Astrocyte (in vitro differentiated cells and primary cell): ENCODE data around the gene POLN. TPM values are rescaled to one million over a fixed set of nuclear protein-coding genes. Genes with fewer than 3 reads are reported as not detected.

Experiments used
- DNase-seq: peaks from one replicate; pipeline ENCODE4 v3.0.0-alpha.2; 2010; ENCODE audit warnings: low read depth
- FAIRE-seq: peaks from 2 replicates; lab custom pipeline; 2011; peaks lifted over from hg19 to GRCh38; lab: Jason Lieb, UNC
- H2AFZ ChIP-seq: 2 replicates; pipeline ENCODE4 v1.6.0; 2012; ENCODE audit warnings: low read depth, low read length, inconsistent platforms
- H3K27ac ChIP-seq: 2 replicates; pipeline ENCODE4 v1.5.1; 2011; ENCODE audit warnings: low read depth, low read length, inconsistent platforms
- H3K27me3 ChIP-seq: 2 replicates; pipeline ENCODE4 v1.6.0; 2011; ENCODE audit warnings: low read length, inconsistent platforms; ENCODE audit not compliant: insufficient read depth
- H3K36me3 ChIP-seq: 2 replicates; pipeline ENCODE4 v1.5.1; 2011; ENCODE audit warnings: low read length, inconsistent platforms; ENCODE audit not compliant: insufficient read depth
- H3K4me1 ChIP-seq: 2 replicates; pipeline ENCODE4 v1.5.1; 2011; ENCODE audit warnings: low read length, inconsistent platforms; ENCODE audit not compliant: insufficient read depth
- H3K4me2 ChIP-seq: 2 replicates; pipeline ENCODE4 v1.6.0; 2012; ENCODE audit warnings: low read length, inconsistent platforms
- H3K4me3 ChIP-seq: 2 replicates; pipeline ENCODE4 v1.5.1; 2011; ENCODE audit warnings: low read depth, mild to moderate bottlenecking, low read length, inconsistent platforms; ENCODE audit not compliant: insufficient read depth
- H3K79me2 ChIP-seq: 2 replicates; pipeline ENCODE4 v1.6.0; 2012; ENCODE audit warnings: mild to moderate bottlenecking, low read length, inconsistent platforms; ENCODE audit not compliant: insufficient read depth
- H3K9ac ChIP-seq: 2 replicates; pipeline ENCODE4 v1.6.0; 2012; ENCODE audit warnings: mild to moderate bottlenecking, low read length, inconsistent platforms
- H3K9me3 ChIP-seq: 2 replicates; pipeline ENCODE4 v1.5.1; 2012; ENCODE audit warnings: low read depth, mild to moderate bottlenecking, low read length, inconsistent platforms; ENCODE audit not compliant: insufficient read depth
- H4K20me1 ChIP-seq: 2 replicates; pipeline ENCODE4 v1.6.0; 2012; ENCODE audit warnings: low read length, inconsistent platforms; ENCODE audit not compliant: insufficient read depth
- H3K27ac Mint-ChIP-seq: one replicate; pipeline ENCODE4 v1.8.0; 2021; ENCODE audit warnings: mild to moderate bottlenecking, mixed read lengths; ENCODE audit not compliant: unreplicated experiment
- H3K27me3 Mint-ChIP-seq: one replicate; pipeline ENCODE4 v1.8.0; 2021; ENCODE audit warnings: low read depth, mixed read lengths; ENCODE audit not compliant: unreplicated experiment
- H3K36me3 Mint-ChIP-seq: one replicate; pipeline ENCODE4 v1.8.0; 2021; ENCODE audit warnings: low read depth, mixed read lengths; ENCODE audit not compliant: unreplicated experiment
- H3K4me1 Mint-ChIP-seq: one replicate; pipeline ENCODE4 v1.8.0; 2021; ENCODE audit warnings: low read depth, mixed read lengths; ENCODE audit not compliant: unreplicated experiment
- H3K4me3 Mint-ChIP-seq: one replicate; pipeline ENCODE4 v1.8.0; 2021; ENCODE audit warnings: mild to moderate bottlenecking, moderate library complexity, mixed read lengths; ENCODE audit not compliant: unreplicated experiment
- H3K9me3 Mint-ChIP-seq: one replicate; pipeline ENCODE4 v1.8.0; 2021; ENCODE audit warnings: mild to moderate bottlenecking, mixed read lengths; ENCODE audit not compliant: unreplicated experiment
- EZH2 ChIP-seq: IDR thresholded peaks from 2 replicates; pipeline ENCODE4 v1.6.1; 2012; ENCODE audit warnings: mild to moderate bottlenecking, low read length, inconsistent platforms; ENCODE audit not compliant: insufficient read depth
- total RNA-seq: library from RNA; stranded (reverse); gene quantifications from 2 replicates; pipeline ENCODE4 v1.2.1, GENCODE V29; 2021
- TF ChIP-seq, protein P1 (sequence below): IDR thresholded peaks from 2 replicates; pipeline ENCODE4 v1.5.1; 2011; ENCODE audit warnings: low read depth, mild to moderate bottlenecking, inconsistent platforms, low read length, moderate library complexity; ENCODE audit not compliant: insufficient read depth

Gene POLN
- total RNA-seq, 1 donor from 2014 or later: 3.1 TPM

DNA sequence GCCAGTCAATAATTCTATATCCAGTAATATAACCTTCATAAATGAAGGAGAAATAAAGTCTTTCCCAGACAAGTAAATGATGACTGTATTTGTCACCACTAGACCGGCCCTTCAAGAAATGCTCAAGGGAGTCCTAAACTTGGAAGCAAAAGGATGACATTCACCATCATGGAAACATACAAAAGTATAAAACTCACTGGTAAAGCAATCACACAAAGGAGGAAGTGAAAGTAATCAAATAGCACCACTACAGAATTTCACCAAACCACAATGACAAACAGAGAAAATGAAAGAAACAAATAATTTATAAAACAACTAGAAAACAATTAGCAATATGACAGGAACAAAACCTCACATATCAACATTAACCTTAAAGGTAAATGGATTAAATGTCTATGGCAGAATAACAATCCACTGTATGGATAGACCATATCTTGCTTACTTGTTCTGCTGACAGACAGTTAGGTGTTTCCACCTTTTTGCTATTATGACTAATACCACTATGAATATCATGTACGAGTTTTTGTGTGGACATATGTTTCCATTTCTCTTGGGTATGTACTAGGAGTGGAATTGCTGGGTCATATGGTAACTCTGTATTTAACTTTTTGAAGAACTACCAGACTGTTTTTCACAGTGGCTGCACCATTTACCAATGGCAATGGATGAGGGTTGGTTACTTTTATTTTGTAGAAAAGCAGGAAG, 137.9 kb downstream of the POLN start:
- TF ChIP-seq EZH2: no peak
- TF ChIP-seq, protein P1, sequence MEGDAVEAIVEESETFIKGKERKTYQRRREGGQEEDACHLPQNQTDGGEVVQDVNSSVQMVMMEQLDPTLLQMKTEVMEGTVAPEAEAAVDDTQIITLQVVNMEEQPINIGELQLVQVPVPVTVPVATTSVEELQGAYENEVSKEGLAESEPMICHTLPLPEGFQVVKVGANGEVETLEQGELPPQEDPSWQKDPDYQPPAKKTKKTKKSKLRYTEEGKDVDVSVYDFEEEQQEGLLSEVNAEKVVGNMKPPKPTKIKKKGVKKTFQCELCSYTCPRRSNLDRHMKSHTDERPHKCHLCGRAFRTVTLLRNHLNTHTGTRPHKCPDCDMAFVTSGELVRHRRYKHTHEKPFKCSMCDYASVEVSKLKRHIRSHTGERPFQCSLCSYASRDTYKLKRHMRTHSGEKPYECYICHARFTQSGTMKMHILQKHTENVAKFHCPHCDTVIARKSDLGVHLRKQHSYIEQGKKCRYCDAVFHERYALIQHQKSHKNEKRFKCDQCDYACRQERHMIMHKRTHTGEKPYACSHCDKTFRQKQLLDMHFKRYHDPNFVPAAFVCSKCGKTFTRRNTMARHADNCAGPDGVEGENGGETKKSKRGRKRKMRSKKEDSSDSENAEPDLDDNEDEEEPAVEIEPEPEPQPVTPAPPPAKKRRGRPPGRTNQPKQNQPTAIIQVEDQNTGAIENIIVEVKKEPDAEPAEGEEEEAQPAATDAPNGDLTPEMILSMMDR: no peak
- Histone ChIP-seq H3K9ac (no peak overlapping the region), H3K4me1 (peaks cover 13% of the 10 kb centered on the region), H2AFZ (no peak overlapping the region), H3K4me2 (no peak overlapping the region), H4K20me1 (no peaks in the 10 kb centered on the region), H3K79me2 (no peaks in the 10 kb centered on the region), H3K27me3 (no peaks in the 10 kb centered on the region), H3K9me3 (no peaks in the 10 kb centered on the region), H3K27ac (no peak overlapping the region), H3K4me3 (no peak overlapping the region), H3K36me3 (no peaks in the 10 kb centered on the region)
- peaks cover 16% of the 10 kb centered on the region for H3K9me3 Mint-ChIP-seq
- peaks cover 10% of the 10 kb centered on the region for H3K36me3 Mint-ChIP-seq
- H3K4me1 Mint-ChIP-seq: peaks cover 6% of the 10 kb centered on the region
- peaks cover 4% of the 10 kb centered on the region for H3K27me3 Mint-ChIP-seq
- DNase-seq: no peak
- H3K4me3 Mint-ChIP-seq: no peak overlapping the region
- peak; percentile 13 for FAIRE-seq
- no peak overlapping the region for H3K27ac Mint-ChIP-seq

DNA sequence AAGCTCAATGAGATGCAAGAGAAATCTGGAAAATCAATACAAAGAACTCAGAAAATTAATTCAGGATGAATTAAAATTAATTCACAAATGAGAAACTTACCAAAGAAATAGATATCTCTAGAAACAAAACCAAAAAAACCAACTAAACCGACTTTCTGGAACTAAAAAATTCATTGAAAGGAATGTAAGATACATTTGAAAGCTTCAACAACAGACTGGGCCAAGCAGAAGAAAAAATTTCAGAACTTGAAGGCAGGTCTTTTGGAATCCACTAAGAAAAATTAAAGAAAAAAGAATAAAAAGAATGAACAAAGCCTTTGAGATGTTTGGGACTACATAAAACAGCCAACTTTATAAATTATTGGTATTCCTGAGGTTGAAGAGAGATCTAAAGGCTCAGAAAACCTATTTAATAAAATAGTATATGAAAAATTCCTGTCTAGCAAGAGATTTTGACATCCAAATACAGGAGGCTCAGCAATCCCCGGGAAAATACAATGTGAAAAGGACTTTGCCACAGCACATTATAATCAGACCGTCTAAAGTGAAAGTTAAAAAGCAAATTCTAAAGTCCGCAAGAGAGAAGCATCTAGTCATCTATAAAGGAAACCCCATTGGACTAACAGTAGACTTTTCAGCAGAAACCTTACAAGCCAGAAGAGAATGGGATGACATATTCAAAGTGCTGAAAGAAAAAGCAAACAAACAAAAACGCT, 138.6 kb downstream of the POLN start:
- Histone ChIP-seq H3K79me2 (no peaks in the 10 kb centered on the region), H3K27me3 (no peaks in the 10 kb centered on the region), H3K9me3 (no peaks in the 10 kb centered on the region), H3K4me1 (peaks cover 13% of the 10 kb centered on the region), H3K4me3 (no peak overlapping the region), H3K9ac (no peak overlapping the region), H3K36me3 (no peaks in the 10 kb centered on the region), H2AFZ (no peak overlapping the region), H3K27ac (no peak overlapping the region), H3K4me2 (no peak overlapping the region), H4K20me1 (no peaks in the 10 kb centered on the region)
- FAIRE-seq (no peak), DNase-seq (no peak)
- Mint-ChIP-seq H3K36me3 (peaks cover 10% of the 10 kb centered on the region), H3K27me3 (peaks cover 7% of the 10 kb centered on the region), H3K4me1 (peaks cover 6% of the 10 kb centered on the region), H3K27ac (no peak overlapping the region), H3K9me3 (peaks cover 19% of the 10 kb centered on the region), H3K4me3 (no peak overlapping the region)
- no peak for TF ChIP-seq EZH2
- TF ChIP-seq, protein P1: no peak
